PC-9 (cell line): ENCODE results near the gene FAM210B. TPM values are rescaled to one million over a fixed set of nuclear protein-coding genes. Genes with fewer than 3 reads are reported as not detected.
A peak's percentile ranks its signal among the peaks of the same experiment; 100 is the strongest.

Experiments used
- BruUV-seq: library from RNA; stranded (reverse); fragments of 400-500 nt; replicated peaks from 2 replicates; lab custom pipeline; 2021; lab: Mats Ljungman, UMichigan
- CTCF ChIA-PET: fragments of 300-600 bp; sonication (Branson Sonifier 250); formaldehyde crosslinking; loops from one replicate; lab custom pipeline; 2022; ENCODE audit warnings: antibody characterized with exemption; lab: Charles Lee
- POLR2A ChIA-PET: fragments of 300-600 bp; sonication (Branson Sonifier 250); formaldehyde crosslinking; loops from one replicate; lab custom pipeline; 2022; ENCODE audit warnings: antibody characterized with exemption; ENCODE audit not compliant: unreplicated experiment; lab: Charles Lee
- DNase-seq, 2 experiments: peaks; one replicate each; pipeline versions ENCODE4 v3.0.0 to v3.0.0-alpha.2; 2015 to 2022; ENCODE audit warnings: mixed read lengths in 1 of 2
- H2AFZ ChIP-seq: fragments of 200-600 bp; sonication (generic); 2 replicates; pipeline ENCODE4 v1.8.1; 2017; ENCODE audit warnings: antibody characterized with exemption
- H3F3A ChIP-seq: fragments of 200-600 bp; sonication (generic); 2 replicates; pipeline ENCODE4 v1.8.1; 2017; ENCODE audit warnings: antibody characterized with exemption, mild to moderate bottlenecking, low read depth; ENCODE audit not compliant: insufficient read depth
- H3K27ac ChIP-seq: fragments of 200-600 bp; sonication (generic); 2 replicates; pipeline ENCODE4 v1.6.1; 2016; ENCODE audit warnings: mixed run types
- H3K27me3 ChIP-seq: fragments of 200-600 bp; sonication (generic); 2 replicates; pipeline ENCODE4 v1.6.1; 2016; ENCODE audit warnings: low read depth, mixed run types; ENCODE audit not compliant: insufficient read depth
- H3K36me3 ChIP-seq: fragments of 200-600 bp; sonication (generic); 2 replicates; pipeline ENCODE4 v1.6.1; 2016; ENCODE audit warnings: low read depth, mixed run types
- H3K4me1 ChIP-seq: fragments of 200-600 bp; sonication (generic); replicated peaks from 2 replicates; pipeline ENCODE4 v1.6.1; 2016; ENCODE audit warnings: mixed run types; ENCODE audit not compliant: insufficient read depth
- H3K4me2 ChIP-seq: fragments of 200-600 bp; sonication (generic); 2 replicates; pipeline ENCODE4 v1.6.1; 2017; ENCODE audit warnings: mixed run types
- H3K4me3 ChIP-seq: fragments of 200-600 bp; sonication (generic); 2 replicates; pipeline ENCODE4 v1.6.1; 2016; ENCODE audit warnings: mixed run types
- H3K79me2 ChIP-seq: fragments of 200-600 bp; sonication (generic); 2 replicates; pipeline ENCODE4 v1.6.1; 2017; ENCODE audit warnings: low read depth, mixed run types
- H3K9me2 ChIP-seq: fragments of 200-600 bp; sonication (generic); 2 replicates; pipeline ENCODE4 v1.8.1; 2017; ENCODE audit warnings: mild to moderate bottlenecking; ENCODE audit not compliant: insufficient read depth
- H3K9me3 ChIP-seq: fragments of 200-600 bp; sonication (generic); 2 replicates; pipeline ENCODE4 v1.8.1; 2016; ENCODE audit warnings: low read depth; ENCODE audit not compliant: insufficient read depth
- H4K20me1 ChIP-seq: fragments of 200-600 bp; sonication (generic); 2 replicates; pipeline ENCODE4 v1.8.1; 2017; ENCODE audit not compliant: insufficient read depth
- EZH2 ChIP-seq: fragments of 200-600 bp; sonication (generic); IDR thresholded peaks from 2 replicates; pipeline ENCODE4 v1.8.0; 2017; ENCODE audit warnings: antibody characterized with exemption, low read depth
- intact Hi-C: fragments of 100-400 bp; cut with micrococcal nuclease; formaldehyde crosslinking; loops from one replicate; pipeline ENCODE4 v1.10.0; 2022; ENCODE audit not compliant: unreplicated experiment
- total RNA-seq: library from RNA; stranded (reverse); gene quantifications from 2 replicates; pipeline ENCODE4 v1.2.3, GENCODE V29; 2021
- TF ChIP-seq, protein P1 (sequence below): fragments of 200-600 bp; sonication (generic); conservative IDR thresholded peaks from 2 replicates; pipeline ENCODE4 v1.6.1; 2017; ENCODE audit warnings: mixed run types, antibody characterized with exemption, mild to moderate bottlenecking, moderate library complexity

The FAM210B gene
- total RNA-seq, 1 experiment from 2014 or later, result 21.4 TPM

DNA sequence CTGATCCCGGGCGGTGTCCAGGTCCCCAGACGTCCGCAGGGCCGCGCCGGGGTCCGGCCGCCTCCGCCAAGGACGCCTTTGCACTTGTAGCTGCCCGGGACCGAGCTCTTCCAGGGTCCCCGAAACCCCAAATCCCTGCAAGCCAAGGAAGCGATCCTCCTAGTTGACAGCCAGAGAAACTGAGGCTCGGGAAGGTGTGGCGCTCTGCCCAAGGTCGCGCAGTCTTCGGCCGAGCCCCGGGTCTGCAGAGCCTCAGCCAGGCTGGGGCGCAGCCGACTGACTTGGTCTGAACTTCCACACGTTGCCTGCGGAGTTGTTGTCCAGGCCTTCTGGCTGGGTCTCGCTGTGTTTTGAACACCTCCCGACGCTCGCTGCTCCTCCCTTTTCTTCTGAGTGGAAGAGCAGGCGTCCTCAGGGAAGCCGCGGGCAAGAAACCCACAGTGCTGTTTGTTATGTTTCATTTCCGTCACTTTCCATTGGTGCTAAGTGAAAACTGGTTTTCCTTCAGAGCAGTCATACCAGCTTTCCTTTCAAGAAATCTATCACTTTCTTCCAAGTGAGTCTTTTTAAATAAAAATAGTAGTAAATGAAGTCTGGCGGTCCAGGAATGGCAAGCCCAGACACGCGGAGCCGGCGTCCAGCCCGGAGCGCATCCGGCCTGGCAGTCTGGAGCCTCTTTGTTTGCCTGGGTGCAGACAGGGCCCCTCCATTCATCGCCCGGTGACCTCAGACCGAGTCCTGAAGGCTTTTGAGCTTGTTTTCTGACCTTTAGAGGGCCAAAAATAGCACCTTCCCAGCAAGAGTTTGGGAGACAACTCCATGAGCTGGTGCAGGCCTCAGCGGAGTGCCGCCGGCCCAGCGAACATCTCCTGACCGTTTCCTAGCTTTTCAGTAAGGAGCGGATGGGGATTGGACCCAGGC lies 698 bp downstream of the FAM210B start:
- DNase-seq, result peak; percentile 40 to 56
- H3K4me3 ChIP-seq, result peak overlapping the region; percentile 91
- H3K4me1 ChIP-seq, result peaks cover 17% of the 10 kb centered on the region
- H3F3A ChIP-seq, result peaks cover 9% of the 10 kb centered on the region
- H3K27ac ChIP-seq, result no peak overlapping the region
- H3K36me3 ChIP-seq, result no peaks in the 10 kb centered on the region
- CTCF ChIA-PET, result interaction anchor here (0.6 to 1.0 kb wide), 3 partner anchors 29 to 895 kb away, joined by 5 to 7 read pairs (median 7); partner anchors contain the start of genes AURKA and CSTF1
- no peaks in the 10 kb centered on the region for H3K9me3 ChIP-seq
- BruUV-seq, result TSS peak; percentile 30
- TF ChIP-seq, protein P1, sequence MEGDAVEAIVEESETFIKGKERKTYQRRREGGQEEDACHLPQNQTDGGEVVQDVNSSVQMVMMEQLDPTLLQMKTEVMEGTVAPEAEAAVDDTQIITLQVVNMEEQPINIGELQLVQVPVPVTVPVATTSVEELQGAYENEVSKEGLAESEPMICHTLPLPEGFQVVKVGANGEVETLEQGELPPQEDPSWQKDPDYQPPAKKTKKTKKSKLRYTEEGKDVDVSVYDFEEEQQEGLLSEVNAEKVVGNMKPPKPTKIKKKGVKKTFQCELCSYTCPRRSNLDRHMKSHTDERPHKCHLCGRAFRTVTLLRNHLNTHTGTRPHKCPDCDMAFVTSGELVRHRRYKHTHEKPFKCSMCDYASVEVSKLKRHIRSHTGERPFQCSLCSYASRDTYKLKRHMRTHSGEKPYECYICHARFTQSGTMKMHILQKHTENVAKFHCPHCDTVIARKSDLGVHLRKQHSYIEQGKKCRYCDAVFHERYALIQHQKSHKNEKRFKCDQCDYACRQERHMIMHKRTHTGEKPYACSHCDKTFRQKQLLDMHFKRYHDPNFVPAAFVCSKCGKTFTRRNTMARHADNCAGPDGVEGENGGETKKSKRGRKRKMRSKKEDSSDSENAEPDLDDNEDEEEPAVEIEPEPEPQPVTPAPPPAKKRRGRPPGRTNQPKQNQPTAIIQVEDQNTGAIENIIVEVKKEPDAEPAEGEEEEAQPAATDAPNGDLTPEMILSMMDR, result no peak
- TF ChIP-seq EZH2, result no peak
- POLR2A ChIA-PET, result interaction anchor here (0.6 kb wide), 2 partner anchors 37 to 1558 kb away, joined by 4 to 7 read pairs; no protein-coding TSS in a partner anchor
- H4K20me1 ChIP-seq, result 0 out of 2 replicates have a peak, but pooled peaks cover 3% of the 10 kb centered on the region
- peak overlapping the region; percentile 95 for H3K4me2 ChIP-seq
- H3K79me2 ChIP-seq, result no peaks in the 10 kb centered on the region
- intact Hi-C loops, result no loop called here
- no peaks in the 10 kb centered on the region for H3K9me2 ChIP-seq
- H3K27me3 ChIP-seq, result peaks cover 27% of the 10 kb centered on the region
- peak overlapping the region; percentile 100 for H2AFZ ChIP-seq

DNA sequence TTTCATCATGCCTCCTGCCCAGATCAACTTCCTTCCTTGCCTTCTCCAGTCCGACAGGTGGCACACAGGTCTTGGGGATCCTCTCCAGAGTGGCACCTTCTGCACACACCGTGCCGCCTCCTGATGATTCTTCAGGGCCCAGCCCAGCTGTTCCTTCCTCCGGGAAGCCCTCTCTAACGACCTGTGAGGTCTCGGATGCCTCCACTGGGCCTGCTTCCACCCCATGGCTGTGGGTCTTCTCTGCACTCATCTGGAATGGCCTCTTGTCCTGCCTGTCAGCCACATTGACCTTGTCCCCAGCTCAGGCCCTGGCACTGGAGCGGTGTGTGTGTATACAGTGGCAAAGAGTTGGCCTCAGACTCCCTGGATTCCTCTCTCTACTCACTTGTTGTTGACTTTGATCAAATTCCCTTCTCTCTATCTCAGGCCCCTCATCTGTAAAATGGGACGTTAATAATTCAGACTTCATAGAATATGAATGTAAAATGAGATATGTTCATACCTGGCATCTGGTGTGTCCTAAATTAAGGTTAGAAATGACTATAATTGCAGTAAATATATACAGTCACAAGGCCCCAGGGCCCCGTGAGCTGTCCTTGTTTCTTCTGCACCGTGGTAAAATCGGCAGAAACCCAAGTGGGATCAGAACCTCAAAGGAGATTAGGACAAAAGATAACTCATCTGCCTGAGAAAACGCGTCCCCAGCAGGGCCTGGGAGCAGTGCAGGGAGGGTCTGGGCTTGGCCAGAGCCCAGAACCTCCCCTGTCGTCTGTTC lies 1.5 kb downstream of the FAM210B start:
- H3K4me2 ChIP-seq, result peak overlapping the region; percentile 95
- intact Hi-C loops, result no loop called here
- H3K9me3 ChIP-seq, result no peaks in the 10 kb centered on the region
- H4K20me1 ChIP-seq, result 0 out of 2 replicates have a peak, but pooled peaks cover 3% of the 10 kb centered on the region
- no peaks in the 10 kb centered on the region for H3K36me3 ChIP-seq
- peaks cover 17% of the 10 kb centered on the region for H3K4me1 ChIP-seq
- CTCF ChIA-PET, result no interaction called here
- no peak for TF ChIP-seq EZH2
- TF ChIP-seq, protein P1, result no peak
- 0 out of 2 replicates have a peak overlapping the region, but pooled peaks have one; percentile 100 for H2AFZ ChIP-seq
- POLR2A ChIA-PET, result no interaction called here
- H3K79me2 ChIP-seq, result no peaks in the 10 kb centered on the region
- DNase-seq, result no peak
- H3K9me2 ChIP-seq, result no peaks in the 10 kb centered on the region
- BruUV-seq, result no TSS peak
- no peak overlapping the region for H3K4me3 ChIP-seq
- H3K27ac ChIP-seq, result no peak overlapping the region
- H3K27me3 ChIP-seq, result peaks cover 20% of the 10 kb centered on the region
- peaks cover 9% of the 10 kb centered on the region for H3F3A ChIP-seq

DNA sequence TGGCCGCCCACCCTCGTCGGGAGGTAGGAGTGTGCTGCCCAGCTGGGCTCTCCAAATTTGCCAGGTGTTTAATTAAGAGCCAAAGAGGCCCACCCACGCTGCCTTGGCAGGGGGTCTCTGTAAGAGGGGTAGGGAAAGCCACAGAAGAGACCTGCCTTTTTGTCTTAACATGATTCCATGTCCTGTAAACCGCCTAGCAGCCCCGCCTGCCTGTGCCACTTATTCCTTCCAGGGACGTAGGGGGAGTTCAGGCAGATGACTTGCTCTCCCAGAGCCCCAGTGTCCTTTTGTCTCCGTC lies 2.1 kb downstream of the FAM210B start:
- peaks cover 15% of the 10 kb centered on the region for H3K27me3 ChIP-seq
- no peaks in the 10 kb centered on the region for H3K9me2 ChIP-seq
- DNase-seq, result no peak
- no peak overlapping the region for H3K27ac ChIP-seq
- H3K4me1 ChIP-seq, result peaks cover 17% of the 10 kb centered on the region
- ChIA-PET POLR2A (no interaction called here), CTCF (no interaction called here)
- H3K4me2 ChIP-seq, result no peak overlapping the region
- H3K9me3 ChIP-seq, result no peaks in the 10 kb centered on the region
- H4K20me1 ChIP-seq, result 0 out of 2 replicates have a peak, but pooled peaks cover 2% of the 10 kb centered on the region
- TF ChIP-seq, protein P1, result no peak
- no peak for TF ChIP-seq EZH2
- intact Hi-C loops, result no loop called here
- H3K4me3 ChIP-seq, result no peak overlapping the region
- H3K36me3 ChIP-seq, result no peaks in the 10 kb centered on the region
- H2AFZ ChIP-seq, result no peak overlapping the region
- H3K79me2 ChIP-seq, result no peaks in the 10 kb centered on the region
- BruUV-seq, result no TSS peak
- H3F3A ChIP-seq, result peaks cover 9% of the 10 kb centered on the region
